ENCODE measurements around the gene LHCGR. TPM values are rescaled to one million over a fixed set of nuclear protein-coding genes. Genes with fewer than 3 reads are reported as not detected.
"Not testable (repeated sequence)": the region's sequence is repeated elsewhere in the genome, so short reads cannot be mapped to it uniquely, and the experiment has no call there.

Gene LHCGR
- total RNA-seq, 1 experiment from 2014 or later: 0.31 TPM

- TF ChIP-seq ZBTB21 (CRISPR knock-in tag; IDR thresholded peaks at IDR 0.05; ENCODE audit: borderline replicate concordance): no peak
- no peak for TF ChIP-seq AR (CRISPR knock-in tag; IDR thresholded peaks at IDR 0.05)
- no peak for TF ChIP-seq JUN (CRISPR knock-in tag; IDR thresholded peaks at IDR 0.05)
These were observed 48.1 kb downstream of the LHCGR start (continued) for GRCh38 chr2:48707466-48707865.

GRCh38 chr2:48703621-48704020, 51.9 kb downstream of the LHCGR start:
- DNase-seq (ENCODE audit: low spot score); H3K27ac Mint-ChIP-seq; ATAC-seq; H3K27me3 Mint-ChIP-seq (ENCODE audit: low read depth); H3K4me3 Mint-ChIP-seq; H3K36me3 Mint-ChIP-seq; H3K4me1 Mint-ChIP-seq; CTCF ChIA-PET; POLR2A ChIA-PET: not testable (repeated sequence)
- H3K9me3 Mint-ChIP-seq: peaks cover 10% of the 10 kb centered on the region

- ATAC-seq: 0 out of 2 replicates have a peak, but pooled peaks have one; percentile 18
- no peak for DNase-seq (ENCODE audit: low spot score)
- no peaks in the 10 kb centered on the region; the same call in 1 of the 2 replicates for H3K9me3 Mint-ChIP-seq
- H3K27me3 Mint-ChIP-seq (ENCODE audit: low read depth): no peaks in the 10 kb centered on the region; the same call in 1 of the 2 replicates
- ChIA-PET CTCF (no interaction called here), POLR2A (interaction anchor here (0.9 kb wide), 1 partner anchor 16 kb away, joined by 3 read pairs; no protein-coding TSS in a partner anchor)
- H3K4me3 Mint-ChIP-seq: no peak overlapping the region
- TF ChIP-seq IRF1 (CRISPR knock-in tag; IDR thresholded peaks at IDR 0.05) (no peak), ZNF121 (CRISPR knock-in tag; IDR thresholded peaks at IDR 0.05) (no peak), ERG (CRISPR knock-in tag; IDR thresholded peaks at IDR 0.05) (no peak), EMX1 (CRISPR knock-in tag; IDR thresholded peaks at IDR 0.05) (no peak), TP53 (CRISPR knock-in tag; IDR thresholded peaks at IDR 0.05) (no peak), SMAD4 (CRISPR knock-in tag; IDR thresholded peaks at IDR 0.05) (no peak), GTF2I (CRISPR knock-in tag; conservative IDR thresholded peaks at IDR 0.05) (no peak), ZNF396 (CRISPR knock-in tag; IDR thresholded peaks at IDR 0.05; ENCODE audit: borderline replicate concordance) (no peak)
- peaks cover 16% of the 10 kb centered on the region for H3K4me1 Mint-ChIP-seq
- H3K27ac Mint-ChIP-seq: no peak overlapping the region
- no peaks in the 10 kb centered on the region for H3K36me3 Mint-ChIP-seq
These were observed 56.1 kb downstream of the LHCGR start for GRCh38 chr2:48699348-48699930.

- POLR2A ChIA-PET: no interaction called here
- Mint-ChIP-seq H3K4me1 (peaks cover 40% of the 10 kb centered on the region), H3K27me3 (ENCODE audit: low read depth) (no peaks in the 10 kb centered on the region), H3K27ac (no peak overlapping the region), H3K4me3 (no peak overlapping the region), H3K9me3 (no peaks in the 10 kb centered on the region), H3K36me3 (no peaks in the 10 kb centered on the region)
- CTCF ChIA-PET: no interaction called here
- no peak for DNase-seq (ENCODE audit: low spot score)
- ATAC-seq: no peak
- TF ChIP-seq SMAD4 (CRISPR knock-in tag; IDR thresholded peaks at IDR 0.05) (no peak), JUN (CRISPR knock-in tag; IDR thresholded peaks at IDR 0.05) (no peak), ZNF671 (CRISPR knock-in tag; IDR thresholded peaks at IDR 0.05) (no peak), TEAD4 (CRISPR knock-in tag; IDR thresholded peaks at IDR 0.05) (no peak), CREM (CRISPR knock-in tag; IDR thresholded peaks at IDR 0.05) (no peak), ZNF396 (CRISPR knock-in tag; IDR thresholded peaks at IDR 0.05; ENCODE audit: borderline replicate concordance) (no peak), CREB1 (CRISPR knock-in tag; IDR thresholded peaks at IDR 0.05) (no peak), E2F4 (CRISPR knock-in tag; IDR thresholded peaks at IDR 0.05; ENCODE audit: borderline replicate concordance, low read depth) (no peak), MAX (CRISPR knock-in tag; IDR thresholded peaks at IDR 0.05) (no peak), ERG (CRISPR knock-in tag; IDR thresholded peaks at IDR 0.05) (no peak), ZNF512 (CRISPR knock-in tag; IDR thresholded peaks at IDR 0.05; ENCODE audit: borderline replicate concordance) (no peak), SP1 (CRISPR knock-in tag; conservative IDR thresholded peaks at IDR 0.05) (no peak), EMX1 (CRISPR knock-in tag; IDR thresholded peaks at IDR 0.05) (no peak), ZBTB43 (CRISPR knock-in tag; IDR thresholded peaks at IDR 0.05) (no peak)
These were observed 58.6 kb downstream of the LHCGR start for GRCh38 chr2:48696881-48697280.
